SK-N-MC (cell line): Measurements from ENCODE around the gene NRP1.

Experiments used
- DNase-seq: peaks from one replicate; pipeline ENCODE4 v3.0.0-alpha.2; 2011; ENCODE audit warnings: low read depth, low spot score
- H3K27ac ChIP-seq: fragments of 200-600 bp; sonication (generic); 2 replicates; pipeline ENCODE4 v1.5.1; 2016; ENCODE audit warnings: mixed run types
- H3K36me3 ChIP-seq: fragments of 200-600 bp; sonication (generic); 2 replicates; pipeline ENCODE4 v1.6.1; 2017; ENCODE audit warnings: antibody characterized with exemption, low read length, mixed read lengths; ENCODE audit not compliant: insufficient read depth
- H3K4me3 ChIP-seq: fragments of 200-600 bp; sonication (generic); 2 replicates; pipeline ENCODE4 v1.5.1; 2016
- H3K9ac ChIP-seq: fragments of 200-600 bp; sonication (generic); 2 replicates; pipeline ENCODE4 v1.8.0; 2017; ENCODE audit warnings: mixed run types, mixed read lengths; ENCODE audit not compliant: insufficient read length
- H3K9me3 ChIP-seq: fragments of 200-600 bp; sonication (generic); 2 replicates; pipeline ENCODE4 v1.6.1; 2017; ENCODE audit warnings: low read depth, mild to moderate bottlenecking, antibody characterized with exemption, low read length, moderate library complexity, mixed read lengths
- EZH2 ChIP-seq: fragments of 200-600 bp; sonication (generic); IDR thresholded peaks from one replicate; pipeline ENCODE4 v1.6.1; 2017; ENCODE audit warnings: antibody characterized with exemption
- FOXP2 ChIP-seq: optimal IDR thresholded peaks from 2 replicates; pipeline ENCODE3; 2011; ENCODE audit warnings: mild to moderate bottlenecking, moderate library complexity; ENCODE audit not compliant: insufficient read depth; ENCODE audit errors: extremely low read length, control extremely low read depth
- POLR2AphosphoS5 ChIP-seq: IDR thresholded peaks from 2 replicates; pipeline ENCODE4 v1.6.1; 2012; ENCODE audit warnings: mild to moderate bottlenecking, low read depth, low read length, borderline replicate concordance

Gene NRP1

DNA sequence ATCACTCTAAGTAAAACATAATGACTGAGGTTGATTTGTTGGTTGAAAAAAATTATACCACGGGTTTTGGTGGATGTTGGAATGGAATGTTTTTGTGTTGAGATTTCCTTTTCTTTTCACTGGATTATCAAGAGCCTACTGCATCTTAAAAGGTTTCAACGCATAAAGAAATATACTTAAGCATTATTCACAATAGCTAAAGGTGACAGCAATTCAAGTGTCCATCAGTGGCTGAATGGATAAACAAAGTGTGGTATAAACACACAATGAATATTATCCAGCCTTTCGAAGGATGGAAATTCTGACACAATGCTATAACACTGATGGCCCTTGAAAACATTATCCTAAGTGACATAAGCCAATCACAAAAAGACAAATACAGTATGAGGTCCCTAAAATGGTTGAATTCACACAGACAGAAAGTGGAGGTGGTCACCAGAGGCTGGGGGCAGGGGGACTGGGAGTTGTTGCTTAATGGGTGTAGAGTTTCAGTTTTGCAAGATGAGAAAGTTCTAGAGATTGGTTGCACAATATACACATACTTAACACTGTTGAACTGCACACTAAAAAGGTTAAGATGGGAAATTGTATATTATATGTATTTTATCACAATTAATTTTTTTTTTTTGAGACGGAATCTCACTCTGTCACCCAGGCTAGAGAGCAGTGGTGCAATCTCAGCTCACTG lies 122.3 kb downstream of the NRP1 start:
- no peak overlapping the region for H3K27ac ChIP-seq
- no peaks in the 10 kb centered on the region for H3K36me3 ChIP-seq
- no peaks in the 10 kb centered on the region for H3K9me3 ChIP-seq
- DNase-seq: no peak
- TF ChIP-seq POLR2AphosphoS5 (no peak), FOXP2 (no peak)
- H3K9ac ChIP-seq: no peak overlapping the region
- no peak overlapping the region for H3K4me3 ChIP-seq

DNA sequence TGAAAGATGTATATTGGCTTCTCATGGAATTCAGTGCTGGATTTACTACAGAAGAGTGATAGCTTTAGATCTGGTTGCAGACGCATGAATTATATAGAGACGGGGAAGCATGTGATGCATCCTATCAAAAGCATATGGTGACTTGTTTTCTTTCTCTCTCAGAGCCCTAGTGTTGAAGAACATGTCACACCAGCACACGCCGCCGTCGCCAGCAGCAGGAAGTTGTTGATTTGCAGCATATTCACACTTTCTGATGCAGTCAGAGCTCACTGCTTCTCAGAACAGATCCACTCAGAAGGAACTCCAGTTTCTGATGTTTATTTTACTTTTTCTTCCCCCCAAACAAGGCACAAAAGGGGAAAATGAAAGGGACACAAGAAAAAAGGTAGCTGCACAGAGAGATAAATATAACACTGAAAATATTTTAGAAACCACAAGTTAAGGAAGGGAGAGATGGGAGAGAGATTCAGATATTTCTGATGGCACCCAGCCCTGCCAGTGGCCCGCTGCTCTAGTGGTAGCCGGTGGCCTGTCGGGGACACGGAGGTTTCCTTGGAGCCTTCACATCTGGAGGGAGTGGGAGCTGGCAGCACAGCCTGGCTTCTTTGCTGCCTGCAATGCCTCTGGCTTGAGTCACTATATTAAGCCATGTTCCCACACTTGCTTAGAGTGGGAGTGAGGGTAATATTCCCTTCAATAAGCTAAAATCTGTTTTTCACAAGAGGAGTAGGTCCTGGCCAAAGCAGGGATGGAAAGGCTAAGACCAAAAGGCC lies 123.2 kb downstream of the NRP1 start:
- H3K9me3 ChIP-seq: no peaks in the 10 kb centered on the region
- no peak overlapping the region for H3K9ac ChIP-seq
- TF ChIP-seq EZH2: no peak
- no peak for TF ChIP-seq FOXP2
- TF ChIP-seq POLR2AphosphoS5: no peak
- H3K4me3 ChIP-seq: no peak overlapping the region
- no peak overlapping the region for H3K27ac ChIP-seq
- no peak for DNase-seq
- no peaks in the 10 kb centered on the region for H3K36me3 ChIP-seq

DNA sequence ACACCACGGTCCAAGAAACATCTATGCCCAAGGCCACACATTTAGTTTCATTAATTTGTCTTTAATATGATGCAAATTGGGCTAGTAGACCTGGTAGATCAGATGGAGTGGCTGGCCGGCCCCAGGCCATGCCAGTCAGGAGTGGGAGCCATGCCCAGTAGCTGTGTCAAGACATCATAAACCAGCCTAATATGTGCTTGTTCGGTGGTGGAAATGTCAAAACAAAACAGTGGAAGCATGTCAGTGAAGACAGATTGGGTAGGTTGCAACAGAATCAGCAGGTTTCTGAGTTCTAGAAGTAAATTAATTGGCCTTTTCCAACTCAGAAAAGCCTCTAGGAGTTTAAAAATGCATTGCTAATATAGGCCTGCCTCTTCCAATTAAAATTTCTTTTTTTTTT lies 124.7 kb downstream of the NRP1 start:
- Histone ChIP-seq H3K27ac (no peak overlapping the region), H3K9me3 (no peaks in the 10 kb centered on the region), H3K4me3 (no peak overlapping the region), H3K9ac (no peak overlapping the region), H3K36me3 (no peaks in the 10 kb centered on the region)
- no peak for TF ChIP-seq FOXP2
- no peak for TF ChIP-seq EZH2
- no peak for TF ChIP-seq POLR2AphosphoS5
- no peak for DNase-seq

DNA sequence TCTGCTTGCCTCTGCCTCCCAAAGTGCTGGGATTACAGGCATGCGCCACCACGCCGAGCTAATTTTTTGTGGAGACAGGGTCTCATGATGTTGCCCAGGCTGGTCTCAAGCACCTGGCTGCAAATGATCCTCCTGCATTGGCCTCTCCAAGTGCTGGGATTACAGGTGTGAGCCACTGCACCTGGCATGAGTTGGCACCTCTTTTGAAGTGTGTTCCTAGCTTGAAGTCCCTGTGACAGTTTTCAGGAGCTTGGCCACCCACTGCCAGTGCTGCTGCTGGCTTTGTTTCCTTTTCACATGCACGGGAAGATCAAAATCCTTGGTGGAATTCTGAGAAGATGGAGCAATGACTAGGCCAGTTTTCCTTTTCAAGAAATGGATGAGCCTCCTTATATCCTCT lies 126.3 kb downstream of the NRP1 start:
- DNase-seq: no peak
- no peak overlapping the region for H3K4me3 ChIP-seq
- H3K9ac ChIP-seq: no peak overlapping the region
- TF ChIP-seq EZH2: no peak
- TF ChIP-seq POLR2AphosphoS5: no peak
- no peak for TF ChIP-seq FOXP2
- H3K9me3 ChIP-seq: no peaks in the 10 kb centered on the region
- H3K36me3 ChIP-seq: no peaks in the 10 kb centered on the region
- H3K27ac ChIP-seq: no peak overlapping the region

DNA sequence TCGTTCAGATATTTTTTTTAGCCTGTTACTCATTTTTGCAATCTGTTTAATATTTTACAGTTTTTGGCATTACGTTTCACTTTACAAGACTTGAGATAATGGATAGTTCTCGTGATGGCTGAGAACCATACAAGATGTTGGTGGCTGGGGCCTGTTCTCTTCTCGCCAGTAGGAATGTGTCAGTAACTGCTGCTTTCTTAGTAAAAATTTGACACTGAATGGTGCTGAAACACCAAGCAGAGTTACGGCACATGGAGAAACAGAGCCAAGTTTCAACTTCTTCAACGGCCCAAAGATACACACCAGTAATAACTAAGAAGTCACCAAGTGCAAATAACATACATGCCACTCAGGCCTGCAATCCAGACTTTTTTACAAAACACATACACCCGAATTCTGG lies 130.4 kb downstream of the NRP1 start:
- Histone ChIP-seq H3K9me3 (no peaks in the 10 kb centered on the region), H3K36me3 (no peaks in the 10 kb centered on the region), H3K27ac (no peak overlapping the region), H3K9ac (no peak overlapping the region), H3K4me3 (no peak overlapping the region)
- TF ChIP-seq FOXP2: no peak
- TF ChIP-seq POLR2AphosphoS5: no peak
- TF ChIP-seq EZH2: no peak
- DNase-seq: no peak

DNA sequence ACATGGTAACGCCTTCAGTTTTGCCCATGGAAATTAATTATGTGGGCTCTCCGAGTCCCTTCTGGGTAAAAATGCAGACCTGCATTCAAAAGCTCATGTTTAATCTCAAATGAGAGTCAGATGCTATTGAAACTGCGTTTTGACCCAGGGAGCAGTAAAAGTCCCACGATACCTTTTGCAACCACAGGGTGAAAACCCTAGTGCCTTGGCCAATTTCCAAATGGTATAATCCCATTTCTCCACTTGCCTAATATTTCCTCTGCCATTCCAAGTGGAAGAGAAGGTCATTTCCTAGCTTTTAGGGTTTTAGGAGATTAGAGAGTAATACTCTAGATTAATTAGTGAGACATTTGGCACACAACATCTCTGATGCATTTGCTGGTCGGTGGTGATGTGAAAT lies 132.5 kb downstream of the NRP1 start:
- Histone ChIP-seq H3K9me3 (no peaks in the 10 kb centered on the region), H3K27ac (no peak overlapping the region), H3K9ac (no peak overlapping the region), H3K36me3 (no peaks in the 10 kb centered on the region), H3K4me3 (no peak overlapping the region)
- no peak for TF ChIP-seq POLR2AphosphoS5
- no peak for TF ChIP-seq EZH2
- TF ChIP-seq FOXP2: no peak
- no peak for DNase-seq

DNA sequence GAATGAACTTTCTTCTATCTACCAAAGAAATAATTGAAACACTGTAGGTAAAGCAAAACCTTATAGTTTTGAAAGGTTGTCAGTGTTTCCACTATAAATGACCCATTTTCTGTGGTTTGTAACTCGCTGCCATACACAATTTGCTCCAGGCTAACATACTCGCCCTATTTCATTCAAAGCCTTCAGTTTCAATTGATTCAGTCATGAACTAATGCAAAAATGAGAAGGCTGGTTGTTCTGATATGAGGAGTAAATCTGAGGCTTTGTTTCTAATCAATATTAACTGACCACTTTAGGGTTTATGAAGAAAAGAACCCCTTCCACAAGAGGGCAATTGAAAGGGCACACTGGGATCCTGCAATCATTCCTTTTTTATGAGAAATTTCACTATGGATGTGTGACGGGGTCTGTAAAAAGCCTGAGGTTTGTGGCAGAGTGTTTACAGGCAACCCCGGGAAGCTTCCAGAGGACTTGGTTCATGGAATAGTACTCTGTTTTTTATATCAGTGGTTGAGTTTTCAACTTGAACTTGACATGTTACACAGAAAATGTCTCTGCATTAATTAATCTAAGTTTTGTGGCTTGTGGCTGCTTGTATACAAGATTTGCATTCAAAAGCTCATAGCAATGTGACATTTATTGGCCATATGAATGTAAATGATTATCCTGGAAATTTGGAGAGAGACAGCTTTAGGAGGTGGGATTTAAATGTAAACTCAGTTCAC lies 133.2 kb downstream of the NRP1 start:
- TF ChIP-seq FOXP2 (no peak), POLR2AphosphoS5 (no peak), EZH2 (no peak)
- no peak for DNase-seq
- Histone ChIP-seq H3K9me3 (no peaks in the 10 kb centered on the region), H3K27ac (no peak overlapping the region), H3K4me3 (peak overlapping the region; percentile 15; the same call in 1 of the 2 replicates), H3K9ac (no peak overlapping the region), H3K36me3 (no peaks in the 10 kb centered on the region)

DNA sequence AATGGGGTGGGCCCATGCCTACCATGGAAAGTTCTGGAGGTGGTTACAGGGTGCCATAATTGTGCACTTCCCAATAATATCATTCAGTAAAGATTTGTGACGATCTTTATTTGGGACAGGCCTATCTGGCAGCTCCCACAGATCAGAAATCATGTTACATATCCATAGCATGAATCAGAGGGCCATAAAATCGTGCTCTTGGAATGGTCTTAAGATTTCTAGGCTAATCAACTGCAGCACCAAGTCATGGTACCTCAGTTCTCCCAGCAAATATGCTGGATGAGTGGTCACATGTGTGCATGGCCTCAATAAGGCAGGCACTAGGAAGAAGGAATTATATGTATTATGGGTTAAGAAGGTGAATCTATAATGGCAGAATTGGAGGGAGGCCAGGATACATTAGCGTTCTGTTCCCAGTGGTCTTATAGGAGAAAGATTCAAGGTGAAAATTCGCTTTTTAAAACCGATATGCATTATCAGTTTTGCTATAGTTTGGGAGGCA lies 134.7 kb downstream of the NRP1 start:
- Histone ChIP-seq H3K9me3 (no peaks in the 10 kb centered on the region), H3K9ac (no peak overlapping the region), H3K36me3 (no peaks in the 10 kb centered on the region), H3K27ac (no peak overlapping the region), H3K4me3 (no peak overlapping the region)
- TF ChIP-seq POLR2AphosphoS5 (no peak), EZH2 (no peak), FOXP2 (no peak)
- no peak for DNase-seq
